ENCODE measurements around the gene LPGAT1.

DNA sequence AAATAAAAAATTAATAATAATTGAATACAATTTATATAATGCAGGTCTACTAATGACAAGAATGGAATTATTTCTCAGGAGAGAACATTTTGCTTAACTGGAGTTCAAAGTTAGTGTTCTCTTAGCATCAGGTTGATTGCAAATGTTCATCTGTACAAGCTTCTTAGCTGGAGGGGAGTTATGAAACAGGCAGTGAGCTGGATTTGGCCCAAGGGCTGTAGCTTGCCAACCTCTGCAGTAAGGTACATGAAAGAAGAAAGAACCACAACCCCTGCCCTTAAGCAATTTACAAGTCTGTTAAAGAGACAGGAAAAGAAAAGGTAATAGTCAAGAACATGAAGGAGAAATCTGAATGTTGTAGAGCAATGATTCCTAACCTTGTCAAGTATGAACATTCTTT is 17.0 kb downstream of the LPGAT1 start:
- TF ChIP-seq, protein P1, sequence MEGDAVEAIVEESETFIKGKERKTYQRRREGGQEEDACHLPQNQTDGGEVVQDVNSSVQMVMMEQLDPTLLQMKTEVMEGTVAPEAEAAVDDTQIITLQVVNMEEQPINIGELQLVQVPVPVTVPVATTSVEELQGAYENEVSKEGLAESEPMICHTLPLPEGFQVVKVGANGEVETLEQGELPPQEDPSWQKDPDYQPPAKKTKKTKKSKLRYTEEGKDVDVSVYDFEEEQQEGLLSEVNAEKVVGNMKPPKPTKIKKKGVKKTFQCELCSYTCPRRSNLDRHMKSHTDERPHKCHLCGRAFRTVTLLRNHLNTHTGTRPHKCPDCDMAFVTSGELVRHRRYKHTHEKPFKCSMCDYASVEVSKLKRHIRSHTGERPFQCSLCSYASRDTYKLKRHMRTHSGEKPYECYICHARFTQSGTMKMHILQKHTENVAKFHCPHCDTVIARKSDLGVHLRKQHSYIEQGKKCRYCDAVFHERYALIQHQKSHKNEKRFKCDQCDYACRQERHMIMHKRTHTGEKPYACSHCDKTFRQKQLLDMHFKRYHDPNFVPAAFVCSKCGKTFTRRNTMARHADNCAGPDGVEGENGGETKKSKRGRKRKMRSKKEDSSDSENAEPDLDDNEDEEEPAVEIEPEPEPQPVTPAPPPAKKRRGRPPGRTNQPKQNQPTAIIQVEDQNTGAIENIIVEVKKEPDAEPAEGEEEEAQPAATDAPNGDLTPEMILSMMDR (IDR thresholded peaks at IDR 0.05), result no peak
- no peak for TF ChIP-seq ZFX (IDR thresholded peaks at IDR 0.05; ENCODE audit: borderline replicate concordance)
